Measurements from ENCODE around the gene KCTD18.

The KCTD18 gene

DNA sequence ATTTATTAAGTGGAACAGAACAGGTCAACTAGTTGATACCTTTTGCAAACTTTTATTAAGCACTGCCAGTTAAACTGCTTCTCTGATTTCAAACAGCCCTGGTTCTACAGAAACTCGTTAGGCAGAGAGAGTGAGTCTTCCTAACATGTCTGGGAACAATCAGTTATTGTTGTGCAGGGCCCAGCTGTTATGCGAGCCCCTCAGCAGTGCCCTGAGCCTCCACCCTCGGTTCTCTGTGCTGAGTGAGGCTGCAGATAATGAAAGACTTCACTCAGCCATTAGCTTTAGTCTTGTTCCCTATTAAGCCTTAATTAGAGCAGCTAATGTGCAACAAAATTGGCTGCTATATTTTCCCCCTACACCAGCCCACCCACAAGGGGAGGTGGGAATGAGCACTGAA lies 39.6 kb downstream of the KCTD18 start:
- whole genome bisulfite sequencing: 74% methylated on average over 3 of the region's 3 CpGs
- Histone ChIP-seq H3K36me3 (ENCODE audit: insufficient read depth, low read length) (peaks cover 91% of the 10 kb centered on the region), H3K4me3 (ENCODE audit: low read length) (no peak overlapping the region), H3K4me1 (ENCODE audit: insufficient read depth, low read length) (peaks cover 12% of the 10 kb centered on the region; the same call in 1 of the 2 replicates), H3K27ac (ENCODE audit: low read depth, low read length) (no peak overlapping the region), H3K9me3 (ENCODE audit: insufficient read depth, low read depth, low read length) (no peaks in the 10 kb centered on the region), H3K27me3 (ENCODE audit: insufficient read depth, low read length) (no peaks in the 10 kb centered on the region), H3K9ac (ENCODE audit: low read depth, low read length) (no peak overlapping the region)

DNA sequence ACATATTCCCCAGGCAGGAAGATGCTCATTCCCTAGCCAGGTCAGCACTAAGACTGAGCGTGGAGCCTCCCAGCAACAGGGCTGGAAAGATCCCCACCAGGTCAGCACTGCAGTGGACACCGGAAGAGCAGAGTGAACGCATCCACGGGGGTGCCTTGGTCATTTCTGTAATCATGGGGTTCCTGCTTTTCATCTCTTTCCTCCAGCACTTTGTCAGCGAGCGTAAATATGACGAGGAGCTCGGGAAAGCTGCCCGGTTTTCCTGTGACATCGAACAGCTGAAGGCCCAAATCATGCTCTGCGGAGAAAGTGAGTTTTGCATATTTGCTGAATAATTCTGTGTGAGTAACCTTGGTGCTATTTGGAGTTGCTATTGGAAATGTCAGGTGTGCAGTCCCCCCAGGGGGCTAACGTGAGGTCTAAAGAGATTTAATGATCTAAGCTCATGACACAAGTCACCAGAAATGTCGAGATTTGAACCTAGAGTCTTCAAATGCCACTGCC lies 40.1 kb downstream of the KCTD18 start:
- Histone ChIP-seq H3K4me3 (ENCODE audit: low read length) (no peak overlapping the region), H3K36me3 (ENCODE audit: insufficient read depth, low read length) (peaks cover 91% of the 10 kb centered on the region), H3K27ac (ENCODE audit: low read depth, low read length) (0 out of 2 replicates have a peak overlapping the region, but pooled peaks have one; percentile 10), H3K9ac (ENCODE audit: low read depth, low read length) (no peak overlapping the region), H3K4me1 (ENCODE audit: insufficient read depth, low read length) (peaks cover 12% of the 10 kb centered on the region; the same call in 1 of the 2 replicates), H3K27me3 (ENCODE audit: insufficient read depth, low read length) (no peaks in the 10 kb centered on the region), H3K9me3 (ENCODE audit: insufficient read depth, low read depth, low read length) (no peaks in the 10 kb centered on the region)
- 92% methylated on average over 13 of the region's 13 CpGs for WGBS

DNA sequence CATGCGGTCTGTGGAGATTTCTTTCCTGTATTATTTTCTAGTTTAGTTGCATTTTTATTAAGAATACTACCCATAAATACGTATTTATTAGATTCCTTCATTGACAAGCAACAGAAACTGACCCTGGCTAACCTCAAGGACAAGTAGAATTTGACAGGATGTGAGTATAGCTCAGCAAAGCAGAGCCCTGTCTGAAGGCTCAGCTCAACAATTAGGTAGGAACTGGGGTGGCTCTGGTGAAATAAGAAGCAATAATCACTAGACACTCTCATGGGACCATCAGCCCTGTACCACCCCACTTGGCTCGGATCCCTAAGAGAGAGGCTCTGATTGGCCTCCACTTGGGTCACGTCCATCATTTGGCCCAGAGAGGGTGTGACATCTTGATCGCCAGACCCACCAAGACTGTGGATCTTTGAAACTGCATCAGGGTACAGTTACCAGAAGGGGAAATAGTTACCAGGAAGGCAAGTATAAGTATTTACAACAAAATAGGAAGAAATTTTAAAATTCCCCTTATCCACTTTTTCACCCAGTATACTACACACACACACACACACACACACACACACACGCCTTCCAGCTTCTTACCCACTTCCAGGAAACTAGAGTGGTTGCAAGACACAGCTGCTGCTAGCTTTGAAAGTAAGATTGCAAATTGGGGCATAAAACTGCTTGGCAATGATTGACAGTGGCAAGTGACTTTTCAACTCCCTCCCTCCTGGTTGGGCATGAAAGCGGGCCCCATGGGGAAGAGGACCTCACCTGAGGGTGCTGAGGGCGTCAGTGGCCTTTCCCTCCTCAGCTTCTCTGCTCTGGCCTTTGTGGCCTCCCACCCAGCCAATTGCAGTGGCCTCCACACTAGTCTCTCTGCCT lies 41.8 kb downstream of the KCTD18 start:
- H3K4me1 ChIP-seq (ENCODE audit: insufficient read depth, low read length): peaks cover 12% of the 10 kb centered on the region
- H3K27ac ChIP-seq (ENCODE audit: low read depth, low read length): no peak overlapping the region
- no peaks in the 10 kb centered on the region for H3K9me3 ChIP-seq (ENCODE audit: insufficient read depth, low read depth, low read length)
- H3K27me3 ChIP-seq (ENCODE audit: insufficient read depth, low read length): no peaks in the 10 kb centered on the region
- H3K36me3 ChIP-seq (ENCODE audit: insufficient read depth, low read length): peaks cover 88% of the 10 kb centered on the region
- H3K4me3 ChIP-seq (ENCODE audit: low read length): no peak overlapping the region
- 82% methylated on average over 6 of the region's 8 CpGs for WGBS
- H3K9ac ChIP-seq (ENCODE audit: low read depth, low read length): no peak overlapping the region

DNA sequence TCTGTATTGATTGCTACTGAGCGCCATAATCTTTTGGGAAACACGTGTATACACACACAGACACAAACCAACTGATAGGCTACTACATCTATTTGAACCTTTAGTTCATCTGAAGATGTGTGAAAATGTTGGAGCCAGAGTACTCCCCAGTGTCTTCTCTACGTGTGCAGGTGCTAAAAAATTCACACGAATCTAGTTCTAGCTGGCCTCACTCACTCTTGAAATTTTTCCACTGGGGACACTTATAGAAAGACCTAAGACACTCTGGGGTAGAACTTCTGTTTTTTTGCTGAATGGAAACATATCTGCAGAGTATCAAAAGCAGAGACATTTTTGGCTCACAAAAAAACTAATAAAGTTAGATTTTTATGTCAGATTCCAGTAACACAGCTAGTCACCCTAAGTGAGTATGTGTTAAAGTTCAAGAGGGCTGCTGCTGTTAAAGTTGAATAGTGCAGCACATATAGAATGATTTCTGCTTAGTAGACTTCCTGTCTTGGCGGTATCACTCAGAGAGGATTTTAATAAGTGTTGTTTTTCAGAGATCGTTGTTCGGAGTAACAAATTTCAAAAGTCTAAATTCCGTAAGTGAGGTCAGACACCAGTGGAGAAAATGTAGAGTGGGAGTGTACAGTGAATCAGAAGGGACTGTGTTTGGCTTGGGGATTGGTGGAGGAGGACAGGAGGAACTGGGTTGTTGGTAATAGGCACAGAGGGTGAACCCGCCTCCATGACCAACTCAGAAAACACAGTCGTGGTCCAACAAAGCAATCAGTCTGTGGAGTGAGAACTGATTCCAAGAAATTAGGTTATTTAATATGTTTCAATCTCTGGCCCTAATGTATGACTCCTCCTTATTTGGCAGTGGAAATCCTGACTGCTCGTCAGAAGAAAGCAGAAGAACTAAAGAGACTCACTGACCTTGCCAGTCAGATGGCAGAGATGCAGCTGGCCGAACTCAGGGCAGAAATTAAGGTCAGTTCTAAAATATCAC lies 43.1 kb downstream of the KCTD18 start:
- 97% methylated on average over 12 of the region's 12 CpGs for WGBS
- Histone ChIP-seq H3K9ac (ENCODE audit: low read depth, low read length) (no peak overlapping the region), H3K36me3 (ENCODE audit: insufficient read depth, low read length) (peaks cover 88% of the 10 kb centered on the region), H3K4me1 (ENCODE audit: insufficient read depth, low read length) (peaks cover 12% of the 10 kb centered on the region), H3K4me3 (ENCODE audit: low read length) (no peak overlapping the region), H3K27me3 (ENCODE audit: insufficient read depth, low read length) (no peaks in the 10 kb centered on the region), H3K9me3 (ENCODE audit: insufficient read depth, low read depth, low read length) (no peaks in the 10 kb centered on the region), H3K27ac (ENCODE audit: low read depth, low read length) (no peak overlapping the region)

- no peak overlapping the region for H3K4me3 ChIP-seq (ENCODE audit: low read length)
- H3K9ac ChIP-seq (ENCODE audit: low read depth, low read length): no peak overlapping the region
- 100% methylated on average over 1 of the region's 2 CpGs for WGBS
- no peaks in the 10 kb centered on the region for H3K27me3 ChIP-seq (ENCODE audit: insufficient read depth, low read length)
- peaks cover 81% of the 10 kb centered on the region for H3K36me3 ChIP-seq (ENCODE audit: insufficient read depth, low read length)
- H3K4me1 ChIP-seq (ENCODE audit: insufficient read depth, low read length): no peaks in the 10 kb centered on the region; the same call in 1 of the 2 replicates
- H3K27ac ChIP-seq (ENCODE audit: low read depth, low read length): no peak overlapping the region
- no peaks in the 10 kb centered on the region for H3K9me3 ChIP-seq (ENCODE audit: insufficient read depth, low read depth, low read length)
These were observed 46.4 kb downstream of the KCTD18 start for GRCh38 chr2:200463452-200463851.

- 100% methylated on average over 2 of the region's 2 CpGs for WGBS
- H3K36me3 ChIP-seq (ENCODE audit: insufficient read depth, low read length): peaks cover 74% of the 10 kb centered on the region
These were observed 47.8 kb downstream of the KCTD18 start for GRCh38 chr2:200461846-200462710.

GRCh38 chr2:200459101-200459500 lies 50.8 kb downstream of the KCTD18 start:
- Histone ChIP-seq H3K9me3 (ENCODE audit: insufficient read depth, low read depth, low read length) (no peaks in the 10 kb centered on the region), H3K27ac (ENCODE audit: low read depth, low read length) (no peak overlapping the region), H3K4me1 (ENCODE audit: insufficient read depth, low read length) (no peaks in the 10 kb centered on the region; the same call in 1 of the 2 replicates), H3K27me3 (ENCODE audit: insufficient read depth, low read length) (no peaks in the 10 kb centered on the region), H3K4me3 (ENCODE audit: low read length) (no peak overlapping the region), H3K36me3 (ENCODE audit: insufficient read depth, low read length) (peaks cover 57% of the 10 kb centered on the region), H3K9ac (ENCODE audit: low read depth, low read length) (no peak overlapping the region)
- 97% methylated on average over 3 of the region's 3 CpGs for WGBS

More at GRCh38 chr2:200461846-200462710, 47.8 kb downstream of the KCTD18 start:
- H3K4me3 ChIP-seq (ENCODE audit: low read length): no peak overlapping the region
- H3K9ac ChIP-seq (ENCODE audit: low read depth, low read length): no peak overlapping the region
- H3K4me1 ChIP-seq (ENCODE audit: insufficient read depth, low read length): no peaks in the 10 kb centered on the region; the same call in 1 of the 2 replicates
- no peaks in the 10 kb centered on the region for H3K9me3 ChIP-seq (ENCODE audit: insufficient read depth, low read depth, low read length)
- no peaks in the 10 kb centered on the region for H3K27me3 ChIP-seq (ENCODE audit: insufficient read depth, low read length)
- no peak overlapping the region for H3K27ac ChIP-seq (ENCODE audit: low read depth, low read length)

DNA sequence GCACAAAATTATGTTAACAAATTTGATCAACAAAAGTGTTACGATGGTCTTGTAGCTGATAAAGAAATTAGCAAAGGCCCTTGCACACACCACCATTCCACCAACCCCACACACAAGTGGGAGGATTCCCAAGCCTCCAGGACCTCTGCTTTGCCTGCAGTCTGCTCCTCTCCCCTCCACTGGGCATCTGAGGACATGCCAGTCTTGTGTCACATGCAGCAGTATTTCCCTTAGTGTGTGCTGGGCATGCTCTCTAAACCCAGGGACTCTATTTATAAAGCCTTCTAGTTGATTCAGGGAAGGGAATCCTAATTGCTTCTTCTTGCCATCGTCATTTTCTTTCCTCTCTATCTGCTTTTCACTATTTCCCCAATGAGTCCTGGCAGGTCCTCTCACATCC lies 53.3 kb downstream of the KCTD18 start:
- Histone ChIP-seq H3K27me3 (ENCODE audit: insufficient read depth, low read length) (no peaks in the 10 kb centered on the region), H3K36me3 (ENCODE audit: insufficient read depth, low read length) (peaks cover 32% of the 10 kb centered on the region), H3K4me3 (ENCODE audit: low read length) (no peak overlapping the region), H3K9me3 (ENCODE audit: insufficient read depth, low read depth, low read length) (no peaks in the 10 kb centered on the region), H3K4me1 (ENCODE audit: insufficient read depth, low read length) (no peaks in the 10 kb centered on the region), H3K27ac (ENCODE audit: low read depth, low read length) (no peak overlapping the region), H3K9ac (ENCODE audit: low read depth, low read length) (no peak overlapping the region)
- WGBS: 100% methylated on average over 2 of the region's 2 CpGs

GRCh38 chr2:200455958-200456421 lies 53.9 kb downstream of the KCTD18 start:
- Histone ChIP-seq H3K4me1 (ENCODE audit: insufficient read depth, low read length) (no peaks in the 10 kb centered on the region), H3K9ac (ENCODE audit: low read depth, low read length) (no peak overlapping the region), H3K36me3 (ENCODE audit: insufficient read depth, low read length) (peaks cover 26% of the 10 kb centered on the region), H3K9me3 (ENCODE audit: insufficient read depth, low read depth, low read length) (no peaks in the 10 kb centered on the region), H3K27me3 (ENCODE audit: insufficient read depth, low read length) (no peaks in the 10 kb centered on the region), H3K27ac (ENCODE audit: low read depth, low read length) (no peak overlapping the region), H3K4me3 (ENCODE audit: low read length) (no peak overlapping the region)
- 94% methylated on average over 4 of the region's 4 CpGs for WGBS
